ENCODE results near the gene UTP20.

Gene UTP20

DNA sequence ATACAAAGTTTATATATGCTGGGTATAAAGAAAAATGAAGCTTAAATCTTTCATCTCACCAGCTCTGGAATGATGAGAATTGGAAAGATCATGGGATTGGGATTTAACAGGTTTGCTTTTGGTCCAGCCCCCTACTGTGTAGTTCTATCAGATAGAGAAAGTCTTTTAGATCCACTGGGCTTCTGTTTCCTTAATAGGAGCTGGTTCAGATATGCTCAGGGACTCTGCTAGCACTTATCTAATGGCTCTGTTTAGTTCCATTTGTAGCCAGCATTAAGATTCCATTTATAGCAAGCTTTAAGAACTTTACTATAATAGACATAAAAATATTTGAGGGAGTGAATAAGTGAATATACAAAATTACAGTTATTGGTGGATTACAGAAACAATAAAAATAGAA, 42.6 kb downstream of the UTP20 start:
- no peak overlapping the region for H3K4me3 ChIP-seq (ENCODE audit: low read depth, low read length)
- TF ChIP-seq, protein P1, sequence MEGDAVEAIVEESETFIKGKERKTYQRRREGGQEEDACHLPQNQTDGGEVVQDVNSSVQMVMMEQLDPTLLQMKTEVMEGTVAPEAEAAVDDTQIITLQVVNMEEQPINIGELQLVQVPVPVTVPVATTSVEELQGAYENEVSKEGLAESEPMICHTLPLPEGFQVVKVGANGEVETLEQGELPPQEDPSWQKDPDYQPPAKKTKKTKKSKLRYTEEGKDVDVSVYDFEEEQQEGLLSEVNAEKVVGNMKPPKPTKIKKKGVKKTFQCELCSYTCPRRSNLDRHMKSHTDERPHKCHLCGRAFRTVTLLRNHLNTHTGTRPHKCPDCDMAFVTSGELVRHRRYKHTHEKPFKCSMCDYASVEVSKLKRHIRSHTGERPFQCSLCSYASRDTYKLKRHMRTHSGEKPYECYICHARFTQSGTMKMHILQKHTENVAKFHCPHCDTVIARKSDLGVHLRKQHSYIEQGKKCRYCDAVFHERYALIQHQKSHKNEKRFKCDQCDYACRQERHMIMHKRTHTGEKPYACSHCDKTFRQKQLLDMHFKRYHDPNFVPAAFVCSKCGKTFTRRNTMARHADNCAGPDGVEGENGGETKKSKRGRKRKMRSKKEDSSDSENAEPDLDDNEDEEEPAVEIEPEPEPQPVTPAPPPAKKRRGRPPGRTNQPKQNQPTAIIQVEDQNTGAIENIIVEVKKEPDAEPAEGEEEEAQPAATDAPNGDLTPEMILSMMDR (conservative IDR thresholded peaks at IDR 0.05; ENCODE audit: low read depth, low read length) = no peak
- DNase-seq (ENCODE audit: low read depth) = no peak

GRCh38 chr12:101323255-101323654, 43.4 kb downstream of the UTP20 start:
- TF ChIP-seq, protein P1 (conservative IDR thresholded peaks at IDR 0.05; ENCODE audit: low read depth, low read length) = no peak
- DNase-seq (ENCODE audit: low read depth) = no peak
- H3K4me3 ChIP-seq (ENCODE audit: low read depth, low read length) = no peak overlapping the region

DNA sequence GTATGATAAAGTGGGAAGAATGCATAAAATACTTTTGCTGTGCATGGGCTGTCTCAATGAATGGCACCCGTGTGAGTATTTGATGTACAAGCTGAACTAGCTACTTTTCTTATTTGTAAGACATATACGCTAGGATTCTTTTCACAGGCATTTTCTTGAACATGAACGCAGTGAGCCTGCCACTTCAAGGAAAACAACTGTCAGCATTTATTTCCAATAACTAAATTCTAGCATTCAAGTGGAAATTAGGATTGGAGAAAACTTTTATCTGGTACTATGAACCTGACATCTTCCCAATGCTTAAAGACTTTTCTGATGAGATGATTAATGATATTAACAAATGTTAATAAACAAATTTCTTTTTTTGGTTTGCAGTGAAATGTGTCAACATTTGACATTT, 45.7 kb downstream of the UTP20 start:
- H3K4me3 ChIP-seq (ENCODE audit: low read depth, low read length) = no peak overlapping the region
- TF ChIP-seq, protein P1 (conservative IDR thresholded peaks at IDR 0.05; ENCODE audit: low read depth, low read length) = no peak
- no peak for DNase-seq (ENCODE audit: low read depth)

- no peak overlapping the region for H3K4me3 ChIP-seq (ENCODE audit: low read depth, low read length)
- no peak for DNase-seq (ENCODE audit: low read depth)
- TF ChIP-seq, protein P1 (conservative IDR thresholded peaks at IDR 0.05; ENCODE audit: low read depth, low read length) = no peak
These were observed 47.1 kb downstream of the UTP20 start for GRCh38 chr12:101327051-101327450.

DNA sequence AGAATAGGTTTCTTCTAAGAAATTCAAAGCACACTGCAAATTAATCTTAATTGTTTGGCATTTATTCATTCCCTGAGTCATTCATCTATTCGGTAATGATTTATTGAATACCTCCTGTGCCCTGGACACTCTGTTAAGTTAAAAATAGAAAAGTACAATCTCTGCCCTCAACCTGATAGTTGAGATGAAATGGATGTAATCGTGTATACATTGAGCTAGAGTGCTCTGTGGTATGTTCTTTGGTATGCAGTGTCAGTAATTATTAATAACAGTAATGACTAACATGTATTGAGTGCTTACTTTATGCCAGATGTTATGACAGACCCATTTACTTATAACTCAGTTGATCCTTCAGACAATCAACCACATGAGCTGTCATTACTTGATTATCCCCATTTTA, 47.6 kb downstream of the UTP20 start:
- TF ChIP-seq, protein P1 (conservative IDR thresholded peaks at IDR 0.05; ENCODE audit: low read depth, low read length) = no peak
- no peak overlapping the region for H3K4me3 ChIP-seq (ENCODE audit: low read depth, low read length)
- no peak for DNase-seq (ENCODE audit: low read depth)

DNA sequence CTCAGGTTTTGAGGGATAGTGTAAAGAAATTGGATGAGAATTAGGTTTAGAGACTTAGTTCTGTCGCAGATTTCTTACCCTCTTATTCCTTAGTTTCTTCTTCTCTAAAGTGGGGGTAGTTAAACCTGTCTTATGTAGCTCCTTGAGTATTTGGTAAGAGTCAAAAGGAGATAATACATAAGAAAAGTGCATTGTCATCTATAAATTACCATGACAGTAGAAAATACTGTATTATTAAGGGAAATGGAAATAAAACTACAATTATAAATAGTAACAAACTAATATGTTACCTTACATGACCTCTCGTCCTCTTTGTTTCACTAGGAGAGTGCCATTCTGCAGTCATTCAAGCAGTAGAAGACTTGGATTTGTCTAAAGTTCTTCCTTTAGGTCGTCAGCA, 49.0 kb downstream of the UTP20 start:
- H3K4me3 ChIP-seq (ENCODE audit: low read depth, low read length) = no peak overlapping the region
- TF ChIP-seq, protein P1 (conservative IDR thresholded peaks at IDR 0.05; ENCODE audit: low read depth, low read length) = no peak
- DNase-seq (ENCODE audit: low read depth) = no peak

DNA sequence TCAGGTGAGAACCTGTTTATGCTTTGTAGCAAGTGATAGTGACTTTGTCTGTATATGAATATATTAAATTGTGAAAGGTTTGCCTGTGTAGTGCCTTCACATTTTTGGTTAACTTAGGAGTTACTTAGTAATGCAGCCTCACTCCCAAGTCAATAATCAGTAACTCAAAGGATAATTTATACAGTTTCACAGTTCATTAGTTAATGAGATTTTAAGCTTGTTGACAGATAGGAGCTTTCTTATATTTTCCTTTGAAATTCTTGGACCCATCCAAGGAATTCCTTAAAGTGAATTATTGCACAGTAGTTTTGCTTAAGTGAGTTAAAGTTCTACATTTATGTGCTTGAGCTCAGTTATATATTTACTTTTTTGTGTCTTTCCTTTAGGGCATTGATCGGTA, 50.7 kb downstream of the UTP20 start:
- no peak for DNase-seq (ENCODE audit: low read depth)
- H3K4me3 ChIP-seq (ENCODE audit: low read depth, low read length) = no peak overlapping the region
- TF ChIP-seq, protein P1 (conservative IDR thresholded peaks at IDR 0.05; ENCODE audit: low read depth, low read length) = no peak

All from choroid plexus epithelial cell (primary cell).